HepG2 (cell line): Measurements from ENCODE around the gene ABHD4. TPM values are rescaled to one million over a fixed set of nuclear protein-coding genes. Genes with fewer than 3 reads are reported as not detected.

Experiments
- FOXJ3 ChIP-seq: sonication (generic); formaldehyde crosslinking; IDR thresholded peaks from 2 replicates; pipeline ENCODE4 v1.4.0; 2020; ENCODE audit warnings: missing genetic modification reagents, mild to moderate bottlenecking, borderline replicate concordance
- FOXK2 ChIP-seq: fragments of 450-650 bp; IDR thresholded peaks from 2 replicates; pipeline ENCODE4 v1.6.1; 2016
- IKZF1 ChIP-seq: fragments of 450-650 bp; IDR thresholded peaks from 2 replicates; pipeline ENCODE4 v1.7.1; 2016
- IRF2 ChIP-seq: IDR thresholded peaks from 2 replicates; pipeline ENCODE4 v1.6.1; 2018; ENCODE audit warnings: missing genetic modification reagents, missing compliant biosample characterization
- NFRKB ChIP-seq: fragments of 450-650 bp; IDR thresholded peaks from 2 replicates; pipeline ENCODE4 v1.6.1; 2017
- SAP130 ChIP-seq: IDR thresholded peaks from 2 replicates; pipeline ENCODE4 v1.6.1; 2016; ENCODE audit warnings: low read depth
- SIX4 ChIP-seq: sonication (generic); formaldehyde crosslinking; IDR thresholded peaks from 2 replicates; pipeline ENCODE4 v1.4.0; 2020; ENCODE audit warnings: missing genetic modification reagents
- ZMYM4 ChIP-seq: sonication (generic); formaldehyde crosslinking; IDR thresholded peaks from 2 replicates; pipeline ENCODE4 v1.8.1; 2023; ENCODE audit warnings: mild to moderate bottlenecking, missing genetic modification reagents
- ZNF101 ChIP-seq: sonication (generic); formaldehyde crosslinking; IDR thresholded peaks from 2 replicates; pipeline ENCODE4 v1.4.0; 2020; ENCODE audit warnings: mild to moderate bottlenecking, low read depth, missing genetic modification reagents, borderline replicate concordance
- ZNF260 ChIP-seq: sonication (generic); formaldehyde crosslinking; IDR thresholded peaks from 2 replicates; pipeline ENCODE4 v1.4.0; 2020; ENCODE audit warnings: missing genetic modification reagents, low read depth, mild to moderate bottlenecking, borderline replicate concordance
- ZNF274 ChIP-seq: sonication (generic); formaldehyde crosslinking; IDR thresholded peaks from 2 replicates; pipeline ENCODE4 v1.5.1; 2020; ENCODE audit warnings: mild to moderate bottlenecking, missing genetic modification reagents
- ZNF552 ChIP-seq: sonication (generic); formaldehyde crosslinking; IDR thresholded peaks from 2 replicates; pipeline ENCODE4 v1.9.0; 2022; ENCODE audit warnings: missing genetic modification reagents, mild to moderate bottlenecking, borderline replicate concordance
- ZNF569 ChIP-seq: sonication (generic); formaldehyde crosslinking; IDR thresholded peaks from 2 replicates; pipeline ENCODE4 v1.5.0; 2020; ENCODE audit warnings: mild to moderate bottlenecking, missing genetic modification reagents, moderate library complexity, borderline replicate concordance
- ZNF678 ChIP-seq: sonication (generic); formaldehyde crosslinking; IDR thresholded peaks from 2 replicates; pipeline ENCODE4 v1.4.0; 2020; ENCODE audit warnings: mild to moderate bottlenecking, missing genetic modification reagents
- ZNF747 ChIP-seq: sonication (generic); formaldehyde crosslinking; IDR thresholded peaks from 2 replicates; pipeline ENCODE4 v1.8.1; 2023; ENCODE audit warnings: missing genetic modification reagents, mild to moderate bottlenecking, borderline replicate concordance
- polyA plus RNA-seq, 8 experiments: library from polyadenylated mRNA; depleted of rRNA in 3 of 8; stranded (reverse) in 7 of 8; unstranded in 1 of 8; fragments of >200 nt; fragmentation: Illumina TruSeq in 4 of 8; extraction: Trizol in 4 of 8; gene quantifications; 2 replicates each; pipeline versions ENCODE4 v1.2.1 to v1.2.3, GENCODE V29; 2011 to 2016; ENCODE audit warnings: low read depth in 4 of 8, missing spikeins in 1 of 8, mixed read lengths in 1 of 8; ENCODE audit not compliant: insufficient read depth in 1 of 8
- total RNA-seq, 5 experiments: library from RNA; depleted of rRNA; stranded (reverse); fragments of >200 nt; fragmentation: Illumina TruSeq; extraction: Trizol; gene quantifications; 2 replicates each; pipeline ENCODE4 v1.2.3, GENCODE V29; 2016; ENCODE audit warnings: low read depth in 1 of 5
- TF ChIP-seq, protein P1 (sequence below): sonication (generic); formaldehyde crosslinking; IDR thresholded peaks from 2 replicates; pipeline ENCODE4 v1.5.1; 2020; ENCODE audit warnings: mild to moderate bottlenecking, missing genetic modification reagents
- TF ChIP-seq, protein P2 (sequence below): IDR thresholded peaks from 2 replicates; pipeline ENCODE4 v1.6.1; 2016; ENCODE audit warnings: missing genetic modification reagents, missing compliant biosample characterization
- TF ChIP-seq, protein P3 (sequence below): sonication (generic); formaldehyde crosslinking; conservative IDR thresholded peaks from 2 replicates; pipeline ENCODE4 v1.8.0; 2022; ENCODE audit warnings: missing genetic modification reagents
- TF ChIP-seq, protein P4 (sequence below): IDR thresholded peaks from 2 replicates; pipeline ENCODE4 v1.4.0; 2020; ENCODE audit warnings: mild to moderate bottlenecking, missing genetic modification reagents
- TF ChIP-seq, protein P5 (sequence below): sonication (generic); formaldehyde crosslinking; IDR thresholded peaks from 2 replicates; pipeline ENCODE4 v1.4.0; 2020; ENCODE audit warnings: mild to moderate bottlenecking, missing genetic modification reagents, borderline replicate concordance

Gene ABHD4
- total and polyA plus RNA-seq, 2 of the 13 experiments (the other 11 are each of a cell fraction or from before 2014, with no cell fraction given), result 16.1 to 47.5 TPM

DNA sequence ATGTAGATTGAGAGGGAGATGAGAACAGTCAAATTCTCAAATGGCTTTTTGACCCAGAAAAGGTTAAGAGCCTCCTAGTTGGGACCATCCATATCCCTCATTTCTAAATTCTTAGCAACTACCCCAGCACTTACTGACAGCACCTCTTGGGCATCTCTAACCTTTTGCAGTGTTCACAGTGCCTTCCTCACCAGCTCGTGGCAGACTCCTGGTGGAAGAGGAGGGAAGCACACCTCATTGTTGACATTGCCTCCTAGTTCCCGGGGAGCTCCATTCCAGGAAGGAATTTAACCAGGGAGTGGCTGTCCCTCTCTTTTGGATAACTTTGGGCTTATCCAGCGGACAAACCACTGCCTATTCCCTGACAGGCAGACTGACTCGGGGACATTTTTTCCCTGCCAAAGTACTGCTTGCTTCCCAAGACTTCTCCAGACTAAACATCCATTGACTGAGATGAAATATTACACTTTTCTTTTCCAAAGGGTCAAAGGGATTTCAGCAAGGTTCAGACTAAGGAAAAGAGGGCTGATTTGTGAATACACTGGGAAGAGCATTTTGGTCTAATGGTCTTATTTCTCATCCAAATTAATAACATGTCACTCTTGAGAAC lies 55.0 kb downstream of the ABHD4 start (continued):
- TF ChIP-seq, protein P1, sequence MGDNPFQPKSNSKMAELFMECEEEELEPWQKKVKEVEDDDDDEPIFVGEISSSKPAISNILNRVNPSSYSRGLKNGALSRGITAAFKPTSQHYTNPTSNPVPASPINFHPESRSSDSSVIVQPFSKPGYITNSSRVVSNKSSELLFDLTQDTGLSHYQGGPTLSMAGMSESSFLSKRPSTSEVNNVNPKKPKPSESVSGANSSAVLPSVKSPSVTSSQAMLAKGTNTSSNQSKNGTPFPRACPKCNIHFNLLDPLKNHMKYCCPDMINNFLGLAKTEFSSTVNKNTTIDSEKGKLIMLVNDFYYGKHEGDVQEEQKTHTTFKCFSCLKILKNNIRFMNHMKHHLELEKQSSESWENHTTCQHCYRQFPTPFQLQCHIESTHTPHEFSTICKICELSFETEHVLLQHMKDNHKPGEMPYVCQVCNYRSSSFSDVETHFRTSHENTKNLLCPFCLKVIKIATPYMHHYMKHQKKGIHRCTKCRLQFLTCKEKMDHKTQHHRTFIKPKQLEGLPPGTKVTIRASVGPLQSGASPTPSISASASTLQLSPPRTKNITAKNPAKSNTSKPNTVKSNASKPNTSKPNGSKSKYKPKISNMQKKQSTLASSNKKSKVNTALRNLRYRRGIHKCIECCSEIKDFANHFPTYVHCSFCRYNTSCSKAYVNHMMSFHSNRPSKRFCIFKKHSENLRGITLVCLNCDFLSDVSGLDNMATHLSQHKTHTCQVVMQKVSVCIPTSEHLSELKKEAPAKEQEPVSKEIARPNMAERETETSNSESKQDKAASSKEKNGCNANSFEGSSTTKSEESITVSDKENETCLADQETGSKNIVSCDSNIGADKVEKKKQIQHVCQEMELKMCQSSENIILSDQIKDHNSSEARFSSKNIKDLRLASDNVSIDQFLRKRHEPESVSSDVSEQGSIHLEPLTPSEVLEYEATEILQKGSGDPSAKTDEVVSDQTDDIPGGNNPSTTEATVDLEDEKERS (CRISPR knock-in tag), result peak; percentile 67; the same call in 1 of the 2 replicates
- TF ChIP-seq ZMYM4 (CRISPR knock-in tag) (peak; percentile 45; the same call in 1 of the 2 replicates), ZNF747 (CRISPR knock-in tag) (no peak), SIX4 (no peak), ZNF552 (CRISPR knock-in tag) (no peak), ZNF678 (no peak), FOXK2 (0 out of 2 replicates have a peak, but pooled peaks have one; percentile 11), IRF2 (CRISPR knock-in tag) (peak; percentile 91), ZNF569 (CRISPR knock-in tag) (no peak), SAP130 (CRISPR knock-in tag) (peak; percentile 38; the same call in 1 of the 2 replicates), ZNF274 (CRISPR knock-in tag) (peak; percentile 59; the same call in 1 of the 2 replicates), ZNF260 (CRISPR knock-in tag) (no peak), ZNF101 (CRISPR knock-in tag) (no peak), FOXJ3 (CRISPR knock-in tag) (no peak), IKZF1 (no peak), NFRKB (no peak)
- TF ChIP-seq, protein P2, sequence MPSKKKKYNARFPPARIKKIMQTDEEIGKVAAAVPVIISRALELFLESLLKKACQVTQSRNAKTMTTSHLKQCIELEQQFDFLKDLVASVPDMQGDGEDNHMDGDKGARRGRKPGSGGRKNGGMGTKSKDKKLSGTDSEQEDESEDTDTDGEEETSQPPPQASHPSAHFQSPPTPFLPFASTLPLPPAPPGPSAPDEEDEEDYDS (CRISPR knock-in tag), result peak; percentile 47; the same call in 1 of the 2 replicates
- TF ChIP-seq, protein P3, sequence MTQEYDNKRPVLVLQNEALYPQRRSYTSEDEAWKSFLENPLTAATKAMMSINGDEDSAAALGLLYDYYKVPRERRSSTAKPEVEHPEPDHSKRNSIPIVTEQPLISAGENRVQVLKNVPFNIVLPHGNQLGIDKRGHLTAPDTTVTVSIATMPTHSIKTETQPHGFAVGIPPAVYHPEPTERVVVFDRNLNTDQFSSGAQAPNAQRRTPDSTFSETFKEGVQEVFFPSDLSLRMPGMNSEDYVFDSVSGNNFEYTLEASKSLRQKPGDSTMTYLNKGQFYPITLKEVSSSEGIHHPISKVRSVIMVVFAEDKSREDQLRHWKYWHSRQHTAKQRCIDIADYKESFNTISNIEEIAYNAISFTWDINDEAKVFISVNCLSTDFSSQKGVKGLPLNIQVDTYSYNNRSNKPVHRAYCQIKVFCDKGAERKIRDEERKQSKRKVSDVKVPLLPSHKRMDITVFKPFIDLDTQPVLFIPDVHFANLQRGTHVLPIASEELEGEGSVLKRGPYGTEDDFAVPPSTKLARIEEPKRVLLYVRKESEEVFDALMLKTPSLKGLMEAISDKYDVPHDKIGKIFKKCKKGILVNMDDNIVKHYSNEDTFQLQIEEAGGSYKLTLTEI, result no peak
- TF ChIP-seq, protein P4, sequence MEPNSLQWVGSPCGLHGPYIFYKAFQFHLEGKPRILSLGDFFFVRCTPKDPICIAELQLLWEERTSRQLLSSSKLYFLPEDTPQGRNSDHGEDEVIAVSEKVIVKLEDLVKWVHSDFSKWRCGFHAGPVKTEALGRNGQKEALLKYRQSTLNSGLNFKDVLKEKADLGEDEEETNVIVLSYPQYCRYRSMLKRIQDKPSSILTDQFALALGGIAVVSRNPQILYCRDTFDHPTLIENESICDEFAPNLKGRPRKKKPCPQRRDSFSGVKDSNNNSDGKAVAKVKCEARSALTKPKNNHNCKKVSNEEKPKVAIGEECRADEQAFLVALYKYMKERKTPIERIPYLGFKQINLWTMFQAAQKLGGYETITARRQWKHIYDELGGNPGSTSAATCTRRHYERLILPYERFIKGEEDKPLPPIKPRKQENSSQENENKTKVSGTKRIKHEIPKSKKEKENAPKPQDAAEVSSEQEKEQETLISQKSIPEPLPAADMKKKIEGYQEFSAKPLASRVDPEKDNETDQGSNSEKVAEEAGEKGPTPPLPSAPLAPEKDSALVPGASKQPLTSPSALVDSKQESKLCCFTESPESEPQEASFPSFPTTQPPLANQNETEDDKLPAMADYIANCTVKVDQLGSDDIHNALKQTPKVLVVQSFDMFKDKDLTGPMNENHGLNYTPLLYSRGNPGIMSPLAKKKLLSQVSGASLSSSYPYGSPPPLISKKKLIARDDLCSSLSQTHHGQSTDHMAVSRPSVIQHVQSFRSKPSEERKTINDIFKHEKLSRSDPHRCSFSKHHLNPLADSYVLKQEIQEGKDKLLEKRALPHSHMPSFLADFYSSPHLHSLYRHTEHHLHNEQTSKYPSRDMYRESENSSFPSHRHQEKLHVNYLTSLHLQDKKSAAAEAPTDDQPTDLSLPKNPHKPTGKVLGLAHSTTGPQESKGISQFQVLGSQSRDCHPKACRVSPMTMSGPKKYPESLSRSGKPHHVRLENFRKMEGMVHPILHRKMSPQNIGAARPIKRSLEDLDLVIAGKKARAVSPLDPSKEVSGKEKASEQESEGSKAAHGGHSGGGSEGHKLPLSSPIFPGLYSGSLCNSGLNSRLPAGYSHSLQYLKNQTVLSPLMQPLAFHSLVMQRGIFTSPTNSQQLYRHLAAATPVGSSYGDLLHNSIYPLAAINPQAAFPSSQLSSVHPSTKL (CRISPR knock-in tag), result peak; percentile 72
- TF ChIP-seq, protein P5, sequence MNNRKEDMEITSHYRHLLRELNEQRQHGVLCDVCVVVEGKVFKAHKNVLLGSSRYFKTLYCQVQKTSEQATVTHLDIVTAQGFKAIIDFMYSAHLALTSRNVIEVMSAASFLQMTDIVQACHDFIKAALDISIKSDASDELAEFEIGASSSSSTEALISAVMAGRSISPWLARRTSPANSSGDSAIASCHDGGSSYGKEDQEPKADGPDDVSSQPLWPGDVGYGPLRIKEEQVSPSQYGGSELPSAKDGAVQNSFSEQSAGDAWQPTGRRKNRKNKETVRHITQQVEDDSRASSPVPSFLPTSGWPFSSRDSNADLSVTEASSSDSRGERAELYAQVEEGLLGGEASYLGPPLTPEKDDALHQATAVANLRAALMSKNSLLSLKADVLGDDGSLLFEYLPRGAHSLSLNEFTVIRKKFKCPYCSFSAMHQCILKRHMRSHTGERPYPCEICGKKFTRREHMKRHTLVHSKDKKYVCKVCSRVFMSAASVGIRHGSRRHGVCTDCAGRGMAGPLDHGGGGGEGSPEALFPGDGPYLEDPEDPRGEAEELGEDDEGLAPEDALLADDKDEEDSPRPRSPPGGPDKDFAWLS, result no peak
